Panc1 (cell line): ENCODE data around the gene TEKT2. TPM values are rescaled to one million over a fixed set of nuclear protein-coding genes. Genes with fewer than 3 reads are reported as not detected.

Source experiments
- ATAC-seq: fragments of 200-7000 bp; cut with Tn5 transposase; 2 replicates; pipeline ENCODE4 v1.9.1; 2020; ENCODE audit warnings: mild to moderate bottlenecking, moderate library complexity
- BruUV-seq: library from RNA; stranded (reverse); fragments of 400-500 nt; replicated peaks from 2 replicates; lab custom pipeline; 2021; lab: Mats Ljungman, UMichigan
- CTCF ChIA-PET: fragments of 300-600 bp; sonication (Branson Sonifier 250); formaldehyde crosslinking; loops from one replicate; lab custom pipeline; 2022; ENCODE audit warnings: antibody characterized with exemption; lab: Charles Lee
- POLR2A ChIA-PET: fragments of 300-600 bp; sonication (Branson Sonifier 250); formaldehyde crosslinking; loops from one replicate; lab custom pipeline; 2022; ENCODE audit warnings: antibody characterized with exemption; lab: Charles Lee
- DNase-seq: peaks from one replicate; pipeline ENCODE4 v3.0.0-alpha.2; 2010; ENCODE audit warnings: low read depth, low spot score
- H3K27ac ChIP-seq: 2 replicates; pipeline ENCODE4 v1.5.1; 2011; ENCODE audit warnings: mild to moderate bottlenecking, low read length, inconsistent platforms
- H3K27me3 ChIP-seq: fragments of 200-500 bp; sonication (Bioruptor generic); 2 replicates; pipeline ENCODE4 v1.6.0; 2014; ENCODE audit warnings: low read length, inconsistent platforms; ENCODE audit not compliant: control insufficient read depth, insufficient read depth
- H3K36me3 ChIP-seq: fragments of 200-500 bp; sonication (Bioruptor generic); 2 replicates; pipeline ENCODE4 v1.5.1; 2014; ENCODE audit warnings: inconsistent platforms, mild to moderate bottlenecking, low read length, moderate library complexity; ENCODE audit not compliant: control insufficient read depth, insufficient read depth
- H3K4me1 ChIP-seq: 2 replicates; pipeline ENCODE4 v1.5.1; 2011; ENCODE audit warnings: inconsistent platforms, mild to moderate bottlenecking, low read length, moderate library complexity; ENCODE audit not compliant: control insufficient read depth, insufficient read depth
- H3K4me3 ChIP-seq, 2 experiments: 2 replicates each; pipeline ENCODE4 v1.5.1; 2011 to 2012; ENCODE audit warnings: low read depth in 2 of 2, low read length in 2 of 2, mild to moderate bottlenecking in 2 of 2, inconsistent platforms in 1 of 2, moderate library complexity in 1 of 2
- H3K9me3 ChIP-seq: fragments of 200-500 bp; sonication (Bioruptor generic); 2 replicates; pipeline ENCODE4 v1.5.1; 2014; ENCODE audit warnings: low read depth, mild to moderate bottlenecking, inconsistent platforms, low read length, moderate library complexity; ENCODE audit not compliant: control insufficient read depth, insufficient read depth
- CTCF ChIP-seq: fragments of 450-650 bp; IDR thresholded peaks from 2 replicates; pipeline ENCODE4 v1.5.1; 2017; ENCODE audit warnings: mild to moderate bottlenecking
- POLR2AphosphoS5 ChIP-seq: IDR thresholded peaks from 2 replicates; pipeline ENCODE4 v1.6.1; 2012; ENCODE audit warnings: mild to moderate bottlenecking, low read depth, low read length, moderate library complexity
- REST ChIP-seq, 2 experiments: IDR thresholded peaks; 2 replicates each; pipeline ENCODE4 v1.6.1; 2011 to 2012; ENCODE audit warnings: low read depth in 2 of 2, control low read depth in 1 of 2, low read length in 1 of 2, mild to moderate bottlenecking in 1 of 2, moderate library complexity in 1 of 2; ENCODE audit not compliant: insufficient read depth in 1 of 2
- SIN3A ChIP-seq: IDR thresholded peaks from 2 replicates; pipeline ENCODE4 v1.6.1; 2012; ENCODE audit warnings: low read depth, mild to moderate bottlenecking, low read length, moderate library complexity, borderline replicate concordance; ENCODE audit not compliant: insufficient read depth
- TCF7L2 ChIP-seq: IDR thresholded peaks from 2 replicates; pipeline ENCODE4 v1.6.1; 2011; ENCODE audit warnings: mild to moderate bottlenecking, low read depth, low read length, inconsistent platforms
- in situ Hi-C: cut with HindIII; loops from 2 replicates; pipeline ENCODE4 v1.10.0; 2016; ENCODE audit warnings: low sequenced_read_pairs, low pct_unique_long_range_greater_than_20kb
- intact Hi-C: fragments of 100-400 bp; cut with micrococcal nuclease; formaldehyde crosslinking; loops from one replicate; pipeline ENCODE4 v1.10.0; 2022; ENCODE audit not compliant: unreplicated experiment
- total RNA-seq: library from RNA; stranded (reverse); gene quantifications from one replicate; pipeline ENCODE4 v1.2.1, GENCODE V29; 2021; ENCODE audit not compliant: unreplicated experiment

Gene TEKT2
- total RNA-seq, 1 experiment from 2014 or later: 0.23 TPM

GRCh38 chr1:36051821-36052220, 32.1 kb upstream of the TEKT2 start:
- DNase-seq (no peak), ATAC-seq (no peak)
- no peaks in the 10 kb centered on the region for H3K9me3 ChIP-seq
- no peak for TF ChIP-seq POLR2AphosphoS5
- no peak for TF ChIP-seq REST (IDR thresholded peaks at IDR 0.05; ENCODE audit: insufficient read depth in 1 of 2, low read depth in 2 of 2, low read length in 1 of 2)
- TF ChIP-seq CTCF: no peak
- TF ChIP-seq TCF7L2: no peak
- TF ChIP-seq SIN3A: no peak
- no peak overlapping the region for H3K27ac ChIP-seq
- ChIA-PET CTCF (no interaction called here), POLR2A (no interaction called here)
- 0 out of 2 replicates have a peak, but pooled peaks cover 6% of the 10 kb centered on the region for H3K36me3 ChIP-seq
- in situ Hi-C loops: no loop called here
- H3K4me1 ChIP-seq: no peaks in the 10 kb centered on the region
- no TSS peak for BruUV-seq
- intact Hi-C loops: no loop called here
- no peak overlapping the region for H3K4me3 ChIP-seq
- H3K27me3 ChIP-seq: no peaks in the 10 kb centered on the region

- DNase-seq (no peak), ATAC-seq (no peak)
- no peak for TF ChIP-seq TCF7L2
- TF ChIP-seq SIN3A: no peak
- TF ChIP-seq REST (IDR thresholded peaks at IDR 0.05; ENCODE audit: insufficient read depth in 1 of 2, low read depth in 2 of 2, low read length in 1 of 2): no peak
- no peak for TF ChIP-seq POLR2AphosphoS5
- no peak for TF ChIP-seq CTCF
- Histone ChIP-seq H3K4me3 (no peak overlapping the region), H3K36me3 (0 out of 2 replicates have a peak, but pooled peaks cover 6% of the 10 kb centered on the region), H3K4me1 (no peaks in the 10 kb centered on the region), H3K9me3 (no peaks in the 10 kb centered on the region), H3K27me3 (no peaks in the 10 kb centered on the region), H3K27ac (no peak overlapping the region)
- no TSS peak for BruUV-seq
- in situ Hi-C loops (no loop called here), intact Hi-C loops (no loop called here)
- ChIA-PET POLR2A (no interaction called here), CTCF (no interaction called here)
These were observed 29.9 kb upstream of the TEKT2 start for GRCh38 chr1:36053978-36054377.
